ENCODE results near the gene ZNF680. TPM values are rescaled to one million over a fixed set of nuclear protein-coding genes. Genes with fewer than 3 reads are reported as not detected.
A peak's percentile ranks its signal among the peaks of the same experiment; 100 is the strongest.

The ZNF680 gene
- total RNA-seq, 3 donors from 2014 or later (not counting 1 experiment from before 2014, with no cell fraction given), result 8.9 to 17.9 (median 10.2) TPM

GRCh38 chr7:64562256-64562625 lies 630 bp downstream of the ZNF680 start:
- H3K9me3 Mint-ChIP-seq, result no peaks in the 10 kb centered on the region
- no peaks in the 10 kb centered on the region for H3K27me3 ChIP-seq (ENCODE audit: control insufficient read depth, insufficient read depth, low read length)
- peak overlapping the region; percentile 100 for H3K4me3 Mint-ChIP-seq
- no peak for TF ChIP-seq CTCF (IDR thresholded peaks at IDR 0.05)
- intact Hi-C loops (cut with micrococcal nuclease), result loop anchor here (2.0 kb wide), 3 partner anchors 105 to 635 kb away; partner anchors contain the start of gene ZNF107
- H3K4me1 Mint-ChIP-seq, result peaks cover 34 to 42% of the 10 kb centered on the region in 2 donors
- peak overlapping the region; percentile 86 for H3K4me3 ChIP-seq (ENCODE audit: low read length)
- ATAC-seq (no peak), DNase-seq (peak in 1 of 2 donors; percentile 45)
- H3K27ac Mint-ChIP-seq, result peak overlapping the region; percentile 94 to 97
- no peaks in the 10 kb centered on the region for H3K36me3 ChIP-seq (ENCODE audit: control insufficient read depth, insufficient read depth, low read length)
- H3K4me1 ChIP-seq (ENCODE audit: control insufficient read depth, insufficient read depth, low read length), result peaks cover 7% of the 10 kb centered on the region
- no peaks in the 10 kb centered on the region for H3K27me3 Mint-ChIP-seq (ENCODE audit: low read depth in 2 of 2)
- peak overlapping the region; percentile 69 for H3K27ac ChIP-seq (ENCODE audit: low read length)
- H3K9me3 ChIP-seq (ENCODE audit: control insufficient read depth, insufficient read depth, low read length), result no peaks in the 10 kb centered on the region
- WGBS (ENCODE audit: insufficient coverage), result 23% methylated on average over 4 of the region's 4 CpGs
- no peaks in the 10 kb centered on the region for H3K36me3 Mint-ChIP-seq

- H3K4me3 ChIP-seq (ENCODE audit: low read length), result no peak overlapping the region
- intact Hi-C loops (cut with micrococcal nuclease), result no loop called here
- peaks cover 7% of the 10 kb centered on the region for H3K4me1 ChIP-seq (ENCODE audit: control insufficient read depth, insufficient read depth, low read length)
- no peak overlapping the region for H3K27ac ChIP-seq (ENCODE audit: low read length)
- Mint-ChIP-seq H3K4me1 (peaks cover 50 to 54% of the 10 kb centered on the region in 2 donors), H3K27me3 (ENCODE audit: low read depth in 2 of 2) (no peaks in the 10 kb centered on the region), H3K27ac (no peak overlapping the region), H3K9me3 (no peaks in the 10 kb centered on the region), H3K36me3 (no peaks in the 10 kb centered on the region), H3K4me3 (no peak overlapping the region)
- no peak for TF ChIP-seq CTCF (IDR thresholded peaks at IDR 0.05)
- no peaks in the 10 kb centered on the region for H3K27me3 ChIP-seq (ENCODE audit: control insufficient read depth, insufficient read depth, low read length)
- H3K9me3 ChIP-seq (ENCODE audit: control insufficient read depth, insufficient read depth, low read length), result no peaks in the 10 kb centered on the region
- no peaks in the 10 kb centered on the region for H3K36me3 ChIP-seq (ENCODE audit: control insufficient read depth, insufficient read depth, low read length)
- 87% methylated on average over 4 of the region's 5 CpGs for WGBS (ENCODE audit: insufficient coverage)
- ATAC-seq, result no peak
- no peak for DNase-seq
These were observed 3.7 kb downstream of the ZNF680 start for GRCh38 chr7:64559206-64559605.

- no peaks in the 10 kb centered on the region for H3K36me3 ChIP-seq (ENCODE audit: control insufficient read depth, insufficient read depth, low read length)
- no peak overlapping the region for H3K4me3 ChIP-seq (ENCODE audit: low read length)
- H3K27me3 ChIP-seq (ENCODE audit: control insufficient read depth, insufficient read depth, low read length), result no peaks in the 10 kb centered on the region
- Mint-ChIP-seq H3K9me3 (no peaks in the 10 kb centered on the region), H3K4me3 (peak overlapping the region; percentile 42), H3K27ac (no peak overlapping the region), H3K36me3 (no peaks in the 10 kb centered on the region), H3K4me1 (peaks cover 46 to 50% of the 10 kb centered on the region in 2 donors), H3K27me3 (ENCODE audit: low read depth in 2 of 2) (no peaks in the 10 kb centered on the region)
- peaks cover 7% of the 10 kb centered on the region for H3K4me1 ChIP-seq (ENCODE audit: control insufficient read depth, insufficient read depth, low read length)
- no peak for TF ChIP-seq CTCF (IDR thresholded peaks at IDR 0.05)
- DNase-seq (no peak), ATAC-seq (no peak)
- no peak overlapping the region for H3K27ac ChIP-seq (ENCODE audit: low read length)
- intact Hi-C loops (cut with micrococcal nuclease), result no loop called here
- WGBS (ENCODE audit: insufficient coverage), result 93% methylated on average over 3 of the region's 4 CpGs
- no peaks in the 10 kb centered on the region for H3K9me3 ChIP-seq (ENCODE audit: control insufficient read depth, insufficient read depth, low read length)
These were observed 4.1 kb downstream of the ZNF680 start for GRCh38 chr7:64558781-64559180.

GRCh38 chr7:64558323-64558705 lies 4.6 kb downstream of the ZNF680 start:
- H3K36me3 Mint-ChIP-seq, result no peaks in the 10 kb centered on the region
- no peak for DNase-seq
- no peak for TF ChIP-seq CTCF (IDR thresholded peaks at IDR 0.05)
- H3K4me1 ChIP-seq (ENCODE audit: control insufficient read depth, insufficient read depth, low read length), result peaks cover 3% of the 10 kb centered on the region
- intact Hi-C loops (cut with micrococcal nuclease), result no loop called here
- H3K9me3 ChIP-seq (ENCODE audit: control insufficient read depth, insufficient read depth, low read length), result no peaks in the 10 kb centered on the region
- 100% methylated on average over 1 of the region's 1 CpG for WGBS (ENCODE audit: insufficient coverage)
- no peaks in the 10 kb centered on the region for H3K27me3 ChIP-seq (ENCODE audit: control insufficient read depth, insufficient read depth, low read length)
- H3K4me3 ChIP-seq (ENCODE audit: low read length), result no peak overlapping the region
- ATAC-seq, result no peak
- no peak overlapping the region for H3K27ac ChIP-seq (ENCODE audit: low read length)
- H3K27me3 Mint-ChIP-seq (ENCODE audit: low read depth in 2 of 2), result no peaks in the 10 kb centered on the region
- no peaks in the 10 kb centered on the region for H3K9me3 Mint-ChIP-seq
- no peaks in the 10 kb centered on the region for H3K36me3 ChIP-seq (ENCODE audit: control insufficient read depth, insufficient read depth, low read length)
- H3K4me3 Mint-ChIP-seq, result no peak overlapping the region
- H3K27ac Mint-ChIP-seq, result peak overlapping the region; percentile 35 to 40
- H3K4me1 Mint-ChIP-seq, result peaks cover 42 to 47% of the 10 kb centered on the region in 2 donors
